Effector memory CD4-positive, alpha-beta T cell (primary cell): ENCODE measurements around the gene USP48.

ENCODE experiments used
- DNase-seq, 3 donors: peaks; one replicate each; pipeline ENCODE4 v3.0.0-alpha.2; 2020
- H3K27ac ChIP-seq: 2 replicates; pipeline ENCODE4 v1.7.0; 2013; ENCODE audit warnings: mild to moderate bottlenecking, low read length, moderate library complexity; ENCODE audit not compliant: insufficient read depth, poor library complexity, severe bottlenecking
- H3K27me3 ChIP-seq: replicated peaks from 2 replicates; pipeline ENCODE4 v1.7.0; 2013; ENCODE audit warnings: mild to moderate bottlenecking, low read length; ENCODE audit not compliant: insufficient read depth, control insufficient read depth, poor library complexity, severe bottlenecking
- H3K36me3 ChIP-seq: 2 replicates; pipeline ENCODE4 v1.7.0; 2013; ENCODE audit warnings: mild to moderate bottlenecking, low read length, moderate library complexity; ENCODE audit not compliant: control insufficient read depth, insufficient read depth
- H3K4me1 ChIP-seq: 2 replicates; pipeline ENCODE4 v1.7.0; 2013; ENCODE audit warnings: low read length, mild to moderate bottlenecking; ENCODE audit not compliant: control insufficient read depth, insufficient read depth, poor library complexity, severe bottlenecking
- H3K4me3 ChIP-seq: 2 replicates; pipeline ENCODE4 v1.7.0; 2013; ENCODE audit warnings: low read length, low read depth, mild to moderate bottlenecking; ENCODE audit not compliant: insufficient read depth, poor library complexity, severe bottlenecking
- H3K9me3 ChIP-seq: 2 replicates; pipeline ENCODE4 v1.7.0; 2013; ENCODE audit warnings: mild to moderate bottlenecking, low read length, moderate library complexity; ENCODE audit not compliant: control insufficient read depth

USP48 gene

DNA sequence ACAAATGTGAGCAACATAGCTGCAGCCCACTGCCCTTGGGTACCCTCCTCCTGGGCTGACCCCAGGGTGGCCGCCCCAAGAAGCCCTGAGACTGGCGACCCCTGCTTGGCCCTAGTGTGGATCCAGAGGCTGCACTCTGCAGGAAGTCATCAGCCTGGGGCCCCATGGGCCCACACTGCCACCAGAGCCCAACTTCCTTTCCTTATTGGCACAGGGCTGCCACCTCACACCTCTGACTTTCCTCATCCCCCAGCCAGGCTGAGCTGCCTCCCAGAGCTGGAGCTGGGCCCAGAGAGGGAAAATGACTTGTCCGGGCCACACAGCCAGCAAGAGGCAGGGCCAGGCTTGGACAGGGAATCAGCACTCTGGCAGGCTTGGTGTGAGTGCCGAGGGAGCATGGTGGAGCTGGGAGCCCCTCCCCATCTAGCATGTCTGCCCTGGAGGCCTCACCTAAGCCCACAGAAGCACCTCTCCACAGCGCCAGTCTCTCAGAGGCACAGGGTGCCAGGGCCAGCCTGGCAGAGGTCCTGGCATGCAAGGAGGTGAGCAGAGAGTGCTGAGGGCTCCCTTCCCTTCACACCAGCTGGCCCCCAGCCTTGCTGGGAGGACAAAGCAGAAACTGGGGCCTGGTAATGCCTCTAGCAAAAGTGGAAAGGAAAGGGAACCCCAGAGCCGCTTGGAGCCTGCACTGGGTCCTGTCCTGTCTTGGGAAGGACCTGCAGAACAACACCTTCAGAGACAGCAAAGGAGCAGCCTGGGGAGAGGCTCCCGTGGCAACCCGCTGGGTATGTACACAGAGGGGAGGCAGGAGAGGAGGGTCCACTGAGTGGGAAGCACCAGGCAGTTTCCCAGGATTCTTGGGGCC is 117.0 kb downstream of the USP48 start:
- H3K27me3 ChIP-seq, result peaks cover 18% of the 10 kb centered on the region
- H3K27ac ChIP-seq, result no peak overlapping the region
- H3K36me3 ChIP-seq, result no peaks in the 10 kb centered on the region
- peaks cover 17% of the 10 kb centered on the region for H3K4me1 ChIP-seq
- no peak overlapping the region for H3K4me3 ChIP-seq
- DNase-seq, result no peak
- no peaks in the 10 kb centered on the region for H3K9me3 ChIP-seq

DNA sequence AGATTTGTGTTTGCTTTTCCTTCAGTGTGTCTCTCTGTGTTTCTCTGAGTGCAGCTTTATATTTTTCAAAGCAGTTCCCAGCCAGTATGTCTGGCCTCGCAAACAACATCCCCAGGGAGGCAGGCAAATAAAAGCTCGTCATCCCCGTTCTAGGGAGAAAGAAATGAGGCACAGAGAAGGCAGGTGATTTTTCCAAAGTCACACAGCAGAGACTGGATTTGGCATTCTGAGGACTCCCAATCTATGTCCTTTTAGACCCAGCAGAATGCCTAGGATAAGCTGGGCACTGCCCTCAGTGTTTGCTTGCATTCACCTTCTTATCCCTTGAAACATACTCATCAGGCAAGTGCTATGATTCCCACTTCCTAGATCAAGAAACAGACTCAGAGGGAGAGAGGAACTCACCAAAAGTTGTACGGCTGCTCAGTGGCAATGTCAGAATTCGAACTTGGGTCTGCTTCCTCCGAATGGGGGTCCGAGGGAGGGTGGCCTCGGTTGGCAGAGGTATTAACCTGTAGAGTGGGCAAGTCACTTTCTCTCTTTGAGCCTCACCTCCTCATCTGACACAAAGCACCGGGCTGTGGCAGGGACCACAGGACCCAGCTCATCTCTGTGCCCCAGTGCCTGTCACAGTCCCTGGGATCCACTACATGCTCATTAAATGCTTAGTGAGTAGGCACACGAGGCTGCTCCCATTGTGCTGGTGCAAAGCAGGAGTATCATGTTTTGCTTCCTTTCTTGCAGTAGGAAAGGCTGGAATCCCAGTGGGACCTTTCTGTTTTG is 118.0 kb downstream of the USP48 start:
- Histone ChIP-seq H3K27ac (no peak overlapping the region), H3K9me3 (no peaks in the 10 kb centered on the region), H3K36me3 (no peaks in the 10 kb centered on the region), H3K27me3 (peaks cover 18% of the 10 kb centered on the region), H3K4me1 (peaks cover 17% of the 10 kb centered on the region), H3K4me3 (no peak overlapping the region)
- no peak for DNase-seq

DNA sequence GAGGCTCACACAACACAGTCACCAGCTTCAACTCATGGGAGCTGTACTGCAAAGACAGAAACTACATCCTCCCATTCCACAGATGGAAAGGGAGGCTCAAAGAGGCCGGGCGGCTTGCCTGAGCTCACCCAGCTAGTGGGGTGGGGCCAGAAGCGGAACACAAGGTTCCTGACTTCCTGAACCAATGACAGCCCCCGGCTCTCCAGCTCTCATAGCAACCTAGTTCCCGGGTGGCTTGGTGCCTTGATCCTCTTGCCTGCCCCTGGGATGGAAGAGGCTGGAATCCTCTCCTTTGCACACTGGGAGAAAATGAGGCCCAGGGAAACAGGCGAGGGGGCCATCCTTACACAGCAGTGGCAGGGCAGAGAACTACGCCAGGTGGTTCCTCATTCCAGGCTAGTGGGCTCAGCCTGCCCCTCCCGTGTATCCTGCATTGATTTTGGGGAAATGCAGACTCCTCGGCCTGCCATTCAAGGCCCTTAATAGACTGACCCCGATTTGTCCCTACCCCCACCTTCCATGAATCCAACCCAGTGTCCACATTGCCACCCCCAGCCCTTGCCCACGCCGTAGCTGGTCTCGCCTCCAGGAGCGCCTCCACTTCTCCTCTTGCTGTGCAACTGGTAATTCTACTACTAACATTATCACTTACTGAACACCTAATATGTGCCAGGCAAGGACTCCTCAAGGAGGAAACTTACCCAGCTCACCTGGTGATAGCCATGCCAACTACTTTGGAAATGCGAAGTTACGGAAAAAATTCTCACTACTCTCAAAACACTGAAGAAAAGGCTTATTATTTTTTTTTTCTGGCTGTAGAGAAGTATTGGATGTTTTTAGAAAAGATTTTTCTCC is 118.8 kb downstream of the USP48 start:
- Histone ChIP-seq H3K4me1 (peaks cover 17% of the 10 kb centered on the region), H3K27ac (no peak overlapping the region), H3K9me3 (no peaks in the 10 kb centered on the region), H3K36me3 (no peaks in the 10 kb centered on the region), H3K27me3 (peaks cover 18% of the 10 kb centered on the region), H3K4me3 (no peak overlapping the region)
- no peak for DNase-seq

DNA sequence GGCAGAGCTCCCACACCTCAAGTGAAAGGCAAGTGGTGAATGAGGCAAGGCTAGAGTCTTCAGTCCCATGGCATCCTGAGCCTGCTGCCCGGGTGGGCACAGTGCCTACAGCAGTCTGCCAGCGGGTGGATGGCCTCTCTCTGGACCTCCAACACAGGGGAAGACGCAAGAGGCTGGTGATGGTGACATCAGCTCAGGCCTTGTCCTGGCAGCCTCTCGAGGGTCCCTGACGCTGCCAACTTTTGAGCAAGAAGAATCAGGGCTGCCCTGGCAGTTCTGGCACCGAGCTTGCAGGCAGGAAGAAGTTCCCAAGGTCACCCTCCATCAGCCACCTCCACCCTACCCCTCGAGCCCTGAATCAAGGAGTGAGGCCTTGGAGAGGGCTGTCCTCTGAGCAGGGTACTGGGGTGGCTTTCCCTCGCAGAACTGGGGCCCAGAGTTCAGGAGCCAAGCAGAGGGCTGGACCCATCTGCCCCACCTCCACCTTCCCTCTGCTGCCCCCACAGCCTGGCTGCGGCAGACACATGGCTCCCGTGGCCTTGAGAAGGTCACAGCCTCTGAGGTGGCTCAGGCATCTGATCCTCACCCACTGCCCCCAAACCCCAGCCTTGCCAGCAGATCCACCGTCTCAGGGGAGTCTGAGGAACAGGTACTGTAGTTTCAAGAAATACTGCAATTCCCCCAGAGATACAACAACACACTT is 119.5 kb downstream of the USP48 start:
- Histone ChIP-seq H3K27ac (no peak overlapping the region), H3K4me1 (peaks cover 10% of the 10 kb centered on the region), H3K36me3 (no peaks in the 10 kb centered on the region), H3K9me3 (no peaks in the 10 kb centered on the region), H3K27me3 (peaks cover 13% of the 10 kb centered on the region), H3K4me3 (no peak overlapping the region)
- DNase-seq, result no peak

DNA sequence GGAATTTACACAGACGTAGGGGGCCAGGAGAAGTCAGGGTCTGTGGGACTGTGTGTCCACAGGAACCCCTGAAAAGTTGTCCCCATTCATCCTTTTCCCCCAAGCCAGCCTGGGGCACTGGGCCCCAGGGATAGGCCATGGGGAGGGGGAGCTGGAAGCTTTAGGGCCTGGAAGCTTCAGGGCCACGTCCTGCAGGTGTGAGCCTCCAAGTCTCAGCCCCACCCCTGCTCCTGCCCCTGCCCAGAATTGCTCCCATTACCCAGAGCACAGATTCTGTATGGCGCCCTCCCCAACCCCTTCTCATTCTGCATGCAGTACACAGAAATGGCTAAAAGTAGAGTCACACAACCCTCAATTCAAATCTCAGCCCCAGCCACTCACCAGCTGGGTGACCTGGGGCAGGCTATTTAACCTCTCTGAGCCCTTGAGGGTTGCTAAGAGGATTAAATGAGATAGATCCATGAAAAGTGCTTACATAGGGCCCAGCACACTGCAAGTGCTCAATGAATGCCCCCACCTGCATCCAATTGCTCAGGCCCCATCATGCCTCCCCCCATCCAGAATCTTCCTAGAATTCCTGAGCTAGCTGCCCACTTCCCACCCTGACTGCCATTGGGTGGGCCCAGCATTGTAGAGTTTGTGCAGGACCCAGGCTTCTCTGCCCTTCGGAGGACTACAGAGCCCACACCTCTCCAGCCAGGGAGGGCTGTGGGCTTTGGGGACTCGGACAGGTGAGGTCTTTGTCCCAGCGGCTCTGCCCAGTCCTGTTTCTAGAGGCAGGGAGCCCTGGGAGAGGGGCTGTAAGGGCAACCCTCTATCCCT is 120.3 kb downstream of the USP48 start:
- peaks cover 6% of the 10 kb centered on the region for H3K4me1 ChIP-seq
- DNase-seq, result no peak
- no peaks in the 10 kb centered on the region for H3K36me3 ChIP-seq
- H3K27me3 ChIP-seq, result peaks cover 5% of the 10 kb centered on the region
- no peaks in the 10 kb centered on the region for H3K9me3 ChIP-seq
- no peak overlapping the region for H3K4me3 ChIP-seq
- H3K27ac ChIP-seq, result no peak overlapping the region

DNA sequence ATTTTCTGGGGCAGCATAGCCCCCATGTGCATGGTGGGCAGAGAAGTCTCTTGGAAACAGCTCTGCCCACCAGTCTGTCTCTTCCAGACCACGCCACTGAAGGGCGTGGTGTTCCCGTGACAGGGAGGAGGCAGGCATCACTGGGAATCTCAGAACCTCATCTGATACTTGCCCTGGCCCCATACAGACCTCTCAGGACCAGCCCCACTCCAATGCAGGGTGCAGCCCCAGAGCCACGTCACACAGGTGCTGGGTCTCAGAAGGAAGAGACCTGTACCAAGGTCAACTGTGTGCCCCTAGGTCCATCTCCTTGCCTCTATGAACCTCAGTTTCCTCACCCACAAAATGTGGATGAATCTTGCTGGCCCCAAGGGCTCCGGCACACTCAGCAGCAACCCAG is 121.1 kb downstream of the USP48 start:
- Histone ChIP-seq H3K4me3 (no peak overlapping the region), H3K4me1 (peaks cover 6% of the 10 kb centered on the region), H3K9me3 (no peaks in the 10 kb centered on the region), H3K36me3 (no peaks in the 10 kb centered on the region), H3K27ac (no peak overlapping the region), H3K27me3 (no peaks in the 10 kb centered on the region)
- no peak for DNase-seq

DNA sequence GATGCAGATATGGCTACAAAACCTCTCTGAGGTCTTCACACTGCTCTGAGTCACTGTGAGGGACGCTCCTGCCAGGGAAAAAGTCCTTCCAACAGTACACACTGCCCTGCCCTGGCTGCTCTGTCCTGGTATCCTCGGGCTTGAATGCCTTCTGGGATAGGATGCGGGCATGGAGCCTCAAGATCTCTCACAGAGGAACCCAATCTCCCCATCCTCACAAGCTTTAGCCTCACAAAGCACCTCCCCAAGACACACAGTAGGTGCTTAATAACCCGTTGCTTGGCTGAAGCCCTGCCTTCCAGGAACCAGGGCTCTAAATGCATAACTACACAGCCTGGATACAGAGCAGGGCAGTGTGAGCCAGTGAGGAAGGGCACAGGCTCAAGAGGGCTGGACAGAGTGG is 123.0 kb downstream of the USP48 start:
- Histone ChIP-seq H3K9me3 (no peaks in the 10 kb centered on the region), H3K36me3 (no peaks in the 10 kb centered on the region), H3K4me3 (no peak overlapping the region), H3K27me3 (no peaks in the 10 kb centered on the region), H3K4me1 (peaks cover 6% of the 10 kb centered on the region), H3K27ac (no peak overlapping the region)
- DNase-seq, result no peak

DNA sequence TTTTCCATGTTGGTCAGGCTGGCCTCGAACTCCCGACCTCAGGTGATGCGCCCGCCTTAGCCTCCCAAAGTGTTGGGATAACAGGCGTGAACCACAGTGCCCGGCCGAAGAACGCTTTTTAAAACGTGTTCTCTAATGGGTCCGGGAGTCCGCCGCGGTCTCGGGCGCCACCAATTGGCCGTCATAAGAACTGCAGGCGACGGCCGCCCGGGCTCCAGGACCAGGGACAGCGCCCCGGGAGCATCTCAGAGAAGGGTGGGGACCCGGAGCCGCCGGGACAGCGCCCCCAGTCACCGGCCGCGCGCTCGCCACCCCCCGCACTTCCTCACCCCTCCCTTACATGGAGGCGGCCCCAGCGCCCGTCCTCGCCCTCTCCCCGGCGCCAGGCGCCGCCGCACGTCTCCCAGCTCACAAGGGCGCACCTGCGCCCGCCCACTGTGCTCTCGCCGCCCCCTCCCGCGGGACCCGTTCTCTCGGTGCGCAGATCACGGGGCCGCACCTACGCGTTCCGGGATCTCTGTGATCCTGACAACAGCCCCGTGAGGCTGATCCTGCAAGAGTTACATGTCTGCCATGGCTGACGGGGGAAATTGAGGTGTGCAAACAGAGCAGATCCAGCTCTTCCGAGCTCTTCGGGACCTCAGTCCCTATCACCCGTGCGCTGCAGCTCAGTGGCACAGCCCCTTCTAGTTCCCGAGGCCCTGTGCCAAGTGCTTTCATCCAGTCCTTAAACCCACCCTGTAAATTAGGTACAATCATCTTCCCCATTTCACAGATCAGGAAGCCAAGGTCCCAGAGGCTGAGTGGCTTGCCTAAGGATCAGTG is 123.6 kb downstream of the USP48 start:
- peaks cover 6% of the 10 kb centered on the region for H3K4me1 ChIP-seq
- no peaks in the 10 kb centered on the region for H3K9me3 ChIP-seq
- peak overlapping the region; percentile 31 for H3K4me3 ChIP-seq
- peak; percentile 65 to 73 (median 72) for DNase-seq
- no peak overlapping the region for H3K27ac ChIP-seq
- no peaks in the 10 kb centered on the region for H3K36me3 ChIP-seq
- H3K27me3 ChIP-seq, result no peaks in the 10 kb centered on the region
